Measurements from ENCODE around the gene ITGA11.

GRCh38 chr15:68292157-68292781 is 139.7 kb downstream of the ITGA11 start:
- TF ChIP-seq GATA3 (IDR thresholded peaks at IDR 0.05; ENCODE audit: low read depth, low read length) (no peak), GATA2 (IDR thresholded peaks at IDR 0.05; ENCODE audit: low read depth, low read length) (no peak)

Data from SH-SY5Y (cell line).